Right ventricle myocardium superior (tissue), 1 donor: ENCODE data around the gene LENG1. TPM values are rescaled to one million over a fixed set of nuclear protein-coding genes. Genes with fewer than 3 reads are reported as not detected.
A peak's percentile ranks its signal among the peaks of the same experiment; 100 is the strongest.
"Not testable (repeated sequence)": the region's sequence is repeated elsewhere in the genome, so short reads cannot be mapped to it uniquely, and the experiment has no call there.

Experiments used
- ATAC-seq: fragments of 200-7000 bp; cut with Tn5 transposase; one replicate; pipeline ENCODE4 v1.9.1; 2020; ENCODE audit warnings: mild to moderate bottlenecking; ENCODE audit not compliant: poor library complexity
- DNase-seq: peaks from one replicate; pipeline ENCODE4 v3.0.0-alpha.2; 2020
- intact Hi-C: fragments of 100-400 bp; cut with DNase I; formaldehyde crosslinking; loops from one replicate; pipeline ENCODE4 v1.11.2; 2022
- total RNA-seq: library from RNA; stranded (reverse); fragmentation: NEBNext Ultra II Directional; extraction: Animal tissue kit (Norgen Biotek cat#: 25700); gene quantifications from one replicate; pipeline ENCODE4 v1.2.1, GENCODE V29; 2021
- donor health status: DM: no; HTN: yes; CAD: no; lungs with severe emphysema.

LENG1 gene
- total RNA-seq, 1 donor from 2014 or later = 6.5 TPM

DNA sequence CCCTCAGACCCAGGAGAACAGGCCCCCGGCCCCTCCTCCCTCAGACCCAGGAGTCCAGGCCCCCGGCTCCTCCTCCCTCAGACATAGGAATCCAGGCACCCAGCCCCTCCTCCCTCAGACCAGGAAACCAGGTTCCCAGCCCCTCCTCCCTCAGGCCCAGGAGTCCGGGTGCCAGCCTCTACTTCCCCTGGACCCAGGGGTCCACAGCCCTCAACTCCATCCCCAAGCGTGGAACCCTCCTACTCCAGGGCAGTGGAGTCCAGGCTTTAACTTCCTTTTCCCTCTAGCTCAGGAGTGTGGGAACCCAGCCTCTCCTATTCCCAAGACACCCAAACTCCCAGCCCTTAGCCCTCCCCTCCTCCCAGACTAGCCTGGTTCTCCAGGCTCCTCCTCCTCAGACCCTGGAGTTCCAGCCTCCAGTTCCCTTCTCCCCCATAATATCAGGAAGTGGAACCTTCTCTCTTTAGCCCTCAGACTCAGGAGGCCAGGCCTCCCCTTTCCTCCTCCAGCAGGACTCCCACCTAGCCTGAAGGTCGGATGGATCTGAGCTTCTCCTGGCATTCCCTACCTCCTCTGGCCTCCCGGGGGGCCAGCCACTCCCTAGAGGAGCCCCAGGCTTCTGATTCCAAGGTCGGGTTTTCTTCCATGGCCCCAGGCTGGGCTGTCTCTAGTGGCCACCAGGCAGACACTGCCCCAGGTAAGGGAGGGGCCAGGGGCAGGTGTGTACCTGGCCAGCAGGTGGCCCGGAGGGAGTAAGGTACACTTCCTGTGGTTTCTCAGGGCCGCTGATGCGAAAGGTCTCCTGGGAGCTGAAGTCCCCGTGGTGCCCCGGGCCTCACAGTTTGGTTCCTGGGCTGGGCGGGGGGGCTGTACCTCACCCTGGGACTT, 13.2 kb upstream of the LENG1 start, which contains the start of gene TMC4:
Gene TMC4 (minus strand): TSS at position 690 of the 888 bp plus-strand sequence. CDS start 43 bp downstream, at position 647.
- intact Hi-C loops = loop anchor here (5.0 kb wide), 1 partner anchor 60 kb away; no protein-coding TSS in a partner anchor
- DNase-seq = no peak
- peak; percentile 25 for ATAC-seq

DNA sequence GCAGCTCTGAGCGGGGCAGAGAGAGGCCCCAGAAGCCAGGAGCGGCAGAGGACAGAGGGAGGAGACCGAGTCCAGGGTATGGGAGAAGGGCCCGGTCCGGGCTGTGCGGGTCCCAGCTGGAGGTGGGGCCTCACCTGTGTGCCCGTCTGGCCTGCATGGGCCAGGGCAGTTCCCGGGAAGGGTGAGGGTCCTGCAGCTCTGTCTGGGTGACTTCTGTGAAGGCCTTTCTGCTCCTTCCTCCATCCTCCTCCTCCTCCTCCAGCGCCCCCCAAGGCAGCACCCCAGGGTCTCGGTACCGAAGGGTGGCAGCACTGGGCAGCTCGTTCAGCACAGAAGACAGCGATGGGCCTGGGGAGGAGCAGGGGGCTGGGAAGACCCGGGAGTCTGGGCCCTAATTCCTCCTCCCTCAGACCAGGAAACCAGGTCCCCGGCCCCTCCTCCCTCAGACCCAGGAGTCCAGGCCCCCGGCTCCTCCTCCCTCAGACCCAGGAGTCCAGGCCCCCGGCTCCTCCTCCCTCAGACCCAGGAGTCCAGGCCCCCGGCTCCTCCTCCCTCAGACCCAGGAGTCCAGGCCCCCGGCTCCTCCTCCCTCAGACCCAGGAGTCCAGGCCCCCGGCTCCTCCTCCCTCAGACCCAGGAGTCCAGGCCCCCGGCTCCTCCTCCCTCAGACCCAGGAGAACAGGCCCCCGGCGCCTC, 12.4 kb upstream of the LENG1 start:
- not testable (repeated sequence) for DNase-seq, ATAC-seq
- intact Hi-C loops = loop anchor here (5.0 kb wide), 1 partner anchor 60 kb away; no protein-coding TSS in a partner anchor

DNA sequence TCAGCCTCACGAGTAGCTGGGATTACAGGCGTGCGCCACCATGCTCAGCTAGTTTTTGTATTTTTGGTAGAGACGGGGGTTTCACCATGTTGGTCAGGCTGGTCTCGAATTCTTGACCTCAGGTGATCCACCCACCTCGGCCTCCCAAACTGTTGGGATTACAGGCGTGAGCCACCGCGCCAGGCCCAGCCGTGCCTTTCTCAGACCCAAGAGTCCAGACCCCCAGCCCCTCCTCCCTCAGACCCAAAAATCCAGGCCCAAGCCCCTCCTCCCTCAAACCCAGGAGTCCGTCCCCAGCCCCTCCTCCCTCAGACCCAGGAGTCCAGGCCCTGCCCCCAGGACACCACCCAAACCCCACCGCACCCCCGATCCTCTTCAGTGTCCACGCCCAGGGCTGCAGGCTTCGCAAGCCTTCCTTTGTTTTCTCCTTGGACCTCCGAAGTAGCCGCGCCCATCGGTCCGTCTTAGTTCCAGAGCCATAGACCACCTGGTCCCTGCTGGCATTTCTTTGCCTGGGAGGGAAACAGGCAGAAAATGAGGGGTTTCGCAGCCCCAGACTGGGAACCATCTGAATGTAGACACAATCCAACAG, 9.7 kb upstream of the LENG1 start:
- DNase-seq (no peak), ATAC-seq (no peak)
- intact Hi-C loops = no loop called here

DNA sequence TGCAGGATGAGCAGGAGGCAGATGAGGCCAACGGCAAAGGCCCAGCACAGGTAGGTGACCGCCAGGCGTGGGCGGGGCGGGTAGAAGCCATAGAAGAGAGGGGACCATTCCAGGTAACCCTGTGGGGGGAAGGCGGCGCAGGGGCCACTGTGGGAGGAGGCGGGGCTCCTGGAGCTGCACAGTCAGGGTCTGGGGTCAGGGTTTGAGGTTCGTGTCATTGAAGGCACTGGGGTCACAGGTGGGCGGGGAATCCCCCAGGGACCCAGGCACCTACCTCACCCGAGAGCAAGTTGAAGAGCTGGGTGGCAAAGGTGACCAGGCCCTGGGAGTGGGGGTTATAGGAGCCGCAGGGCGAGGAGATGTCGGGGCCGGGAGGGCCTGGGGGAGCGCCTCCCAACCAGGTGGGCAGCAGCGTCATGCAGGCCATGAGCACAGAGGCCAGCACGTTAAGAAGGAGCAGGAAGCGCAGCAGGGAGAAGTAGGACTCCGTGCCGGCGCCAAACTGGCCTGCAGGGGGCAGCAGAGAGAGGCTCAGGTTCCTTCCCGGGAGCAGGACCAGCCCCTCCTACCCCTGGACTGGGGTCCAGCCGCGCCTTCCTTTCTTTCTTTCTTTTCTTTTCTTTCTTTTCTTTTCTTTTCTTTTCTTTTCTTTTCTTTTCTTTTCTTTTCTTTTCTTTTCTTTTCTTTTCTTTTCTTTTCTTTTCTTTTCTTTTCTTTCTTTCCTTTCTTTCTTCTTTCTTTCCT, 8.8 kb upstream of the LENG1 start:
- peak; percentile 96 for DNase-seq
- ATAC-seq = peak; percentile 95
- intact Hi-C loops = no loop called here

DNA sequence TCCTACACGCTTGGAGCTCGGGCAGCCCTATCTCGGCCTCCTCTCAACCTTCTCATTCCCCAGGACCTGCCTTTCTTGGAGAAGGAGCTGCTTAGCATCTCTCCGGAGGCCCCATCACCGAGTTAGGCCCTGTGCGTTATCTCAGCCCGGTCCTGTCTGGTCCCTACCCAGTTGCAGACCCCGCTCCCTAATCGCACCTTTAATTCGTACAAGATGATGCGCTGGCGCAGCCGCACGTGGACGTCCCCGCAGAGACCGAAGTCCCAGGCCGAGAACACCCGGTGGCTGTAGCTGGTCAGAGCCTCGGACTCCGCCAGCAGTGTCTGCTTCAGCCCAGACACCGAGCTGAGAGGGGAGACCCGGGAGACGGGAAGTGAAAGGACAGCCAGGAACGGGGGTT, 5.7 kb upstream of the LENG1 start:
- DNase-seq (no peak), ATAC-seq (no peak)
- intact Hi-C loops = no loop called here

DNA sequence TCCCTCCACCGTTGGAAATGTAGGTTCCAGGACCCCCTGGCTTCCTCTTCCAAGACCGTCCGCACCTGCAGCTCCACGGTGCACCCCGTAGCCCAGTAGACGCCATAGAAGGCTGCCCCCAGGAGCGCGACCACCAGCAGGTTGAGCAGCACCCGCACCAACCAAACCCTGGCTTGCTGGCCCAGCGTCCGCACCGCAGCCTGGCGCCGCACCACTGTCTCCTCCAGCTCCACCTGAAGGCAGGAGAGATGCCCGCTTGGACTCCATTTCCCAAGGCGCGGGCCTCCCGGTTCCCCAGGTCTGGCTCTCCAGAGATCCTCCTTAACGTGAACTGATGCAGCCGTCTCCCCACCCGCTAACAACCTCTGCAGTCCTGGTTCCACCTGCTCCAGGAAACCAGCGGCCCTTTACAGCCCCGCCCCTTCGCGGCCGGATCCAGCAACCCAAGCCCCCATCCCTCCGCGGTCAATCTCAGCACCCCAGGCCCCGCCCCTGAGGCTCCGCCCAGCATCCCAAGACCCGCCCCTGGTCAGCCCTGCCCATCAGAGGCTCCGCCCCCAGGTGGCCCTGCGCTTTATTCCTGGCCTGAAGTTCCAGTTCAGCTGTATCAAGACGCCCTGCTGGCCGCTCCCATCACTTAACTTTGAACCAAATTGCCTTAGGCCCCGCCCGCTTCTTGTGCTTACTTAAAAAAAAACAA, 5.0 kb upstream of the LENG1 start:
- no peak for ATAC-seq
- DNase-seq = no peak
- intact Hi-C loops = no loop called here

DNA sequence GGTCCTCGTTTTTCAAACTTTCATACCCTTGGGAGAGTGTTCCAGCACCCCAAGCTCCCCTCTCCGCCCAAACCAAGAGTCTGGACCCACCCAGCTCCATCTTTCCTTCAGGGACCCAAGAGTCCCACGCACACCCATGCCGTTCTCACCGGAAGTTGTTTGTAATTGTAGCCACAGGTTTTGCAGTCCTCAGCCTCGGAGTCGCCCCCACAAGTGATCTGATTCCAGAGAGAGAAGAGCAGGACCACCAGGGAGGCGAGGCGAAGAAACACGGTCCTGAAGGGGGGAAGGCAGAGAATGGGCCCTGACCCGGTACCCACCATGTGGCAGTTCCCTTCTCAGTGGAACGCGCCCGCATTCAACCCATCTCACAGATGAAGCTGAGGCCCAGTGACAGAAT, 3.4 kb upstream of the LENG1 start:
- intact Hi-C loops = no loop called here
- DNase-seq = no peak
- ATAC-seq = no peak

DNA sequence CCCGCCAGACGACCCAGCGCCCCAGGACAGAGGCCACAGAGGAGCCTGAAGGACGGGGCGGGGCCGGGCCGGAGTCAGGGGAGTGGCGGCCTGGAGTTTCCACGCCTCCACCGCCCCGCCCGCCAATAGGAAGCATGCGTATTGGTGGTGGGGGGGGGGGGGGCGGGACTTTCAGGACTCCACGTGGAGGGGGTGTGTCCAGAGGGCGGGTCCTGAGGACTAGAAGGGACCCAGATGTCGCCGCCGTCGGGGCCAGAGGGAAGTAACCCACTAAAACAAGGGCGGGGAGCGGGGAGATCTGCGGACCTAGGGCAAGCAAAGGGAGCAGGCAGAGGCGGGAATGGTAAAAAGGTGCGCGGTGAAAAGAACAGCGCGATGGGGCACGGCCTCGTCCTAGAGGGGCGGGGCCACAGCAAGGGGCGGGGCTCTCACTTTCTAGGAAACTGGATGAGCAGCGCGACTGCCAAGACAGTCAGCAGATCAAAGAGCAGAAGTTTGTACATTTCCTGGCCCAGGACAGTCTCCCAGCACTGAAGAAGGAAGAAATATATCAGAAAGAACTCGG, 2.8 kb upstream of the LENG1 start:
- peak; percentile 44 for ATAC-seq
- DNase-seq = peak; percentile 91
- intact Hi-C loops = no loop called here

DNA sequence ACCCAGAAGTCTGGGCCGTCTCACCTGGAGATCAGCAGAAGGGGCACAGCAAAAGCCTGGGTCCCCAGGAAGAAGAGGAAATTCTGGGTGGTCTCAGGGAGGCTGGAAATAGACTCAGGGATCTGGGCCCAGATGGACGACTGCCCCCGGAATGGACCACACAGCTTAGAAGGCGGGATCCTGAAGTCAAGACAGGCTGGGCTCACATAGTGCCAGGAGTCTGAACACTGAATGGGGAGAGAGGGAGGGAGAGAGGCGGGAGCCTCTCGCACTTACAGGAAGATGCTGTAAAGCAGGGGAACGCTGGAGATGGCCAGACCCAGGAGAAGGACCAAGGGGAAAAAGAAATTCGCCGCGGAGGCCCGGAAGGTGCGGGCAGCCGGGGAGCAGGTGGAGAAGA, 1.3 kb upstream of the LENG1 start:
- DNase-seq (no peak), ATAC-seq (no peak)
- intact Hi-C loops = no loop called here

DNA sequence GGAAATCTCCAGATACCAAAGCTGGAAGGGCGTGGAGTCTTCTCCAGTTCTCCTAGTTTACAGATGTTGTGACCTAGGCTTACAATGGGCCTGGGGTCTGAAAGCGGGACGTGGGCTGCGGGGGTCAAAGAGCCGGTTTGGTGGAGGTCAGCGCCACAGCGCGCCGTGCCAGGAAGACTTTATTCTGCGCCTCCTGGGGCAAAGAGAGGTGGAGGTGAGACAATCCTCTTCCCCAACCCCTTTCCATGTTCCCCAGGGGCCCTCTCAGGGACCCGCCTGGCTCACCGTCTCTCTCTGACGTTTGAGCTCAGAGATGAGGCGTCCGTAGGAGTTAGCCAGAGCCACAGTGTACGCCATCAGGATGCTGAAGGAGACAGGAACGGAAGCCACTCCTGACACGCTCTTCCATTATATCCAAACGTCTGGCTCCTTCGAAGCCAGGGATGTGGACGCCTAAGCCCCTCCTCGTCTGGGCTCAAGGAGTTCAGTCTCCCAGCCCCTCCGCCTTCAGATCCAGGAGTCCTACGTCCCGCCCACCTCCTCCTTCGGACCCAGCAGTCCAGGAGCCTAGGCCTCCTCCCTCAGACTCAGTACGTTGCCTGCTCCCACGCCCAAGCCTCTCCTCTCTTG, 776 bp upstream of the LENG1 start:
- DNase-seq = no peak
- intact Hi-C loops = no loop called here

DNA sequence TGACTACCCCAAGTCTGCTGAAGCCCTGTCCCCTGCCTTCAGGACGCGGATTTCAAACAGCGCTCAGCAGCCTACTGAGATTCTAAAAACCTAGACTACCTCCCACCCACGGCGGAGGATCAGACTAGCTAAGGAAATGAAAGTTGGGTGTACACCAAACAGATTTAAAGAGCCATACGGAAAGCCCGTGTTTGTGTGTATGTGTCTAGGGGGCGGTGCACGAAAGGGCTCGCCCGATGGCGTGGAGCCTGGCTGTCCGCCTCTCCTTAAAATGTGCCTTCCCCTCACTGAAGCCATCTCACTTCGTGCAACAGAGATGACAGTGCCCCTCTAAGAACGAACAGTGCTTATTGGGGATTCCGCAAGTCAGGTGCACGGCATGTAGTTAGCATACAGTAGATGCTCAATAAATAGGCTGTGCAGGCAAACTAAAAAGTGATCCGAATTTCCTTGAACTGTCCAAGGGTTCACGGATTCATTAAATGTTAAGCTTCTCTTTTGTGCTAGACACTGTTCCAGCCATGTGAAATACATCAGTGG, 639 bp downstream of the LENG1 start:
- intact Hi-C loops = no loop called here
- no peak for ATAC-seq

More for the DNA sequence above, 776 bp upstream of the LENG1 start:
- no peak for ATAC-seq

DNA sequence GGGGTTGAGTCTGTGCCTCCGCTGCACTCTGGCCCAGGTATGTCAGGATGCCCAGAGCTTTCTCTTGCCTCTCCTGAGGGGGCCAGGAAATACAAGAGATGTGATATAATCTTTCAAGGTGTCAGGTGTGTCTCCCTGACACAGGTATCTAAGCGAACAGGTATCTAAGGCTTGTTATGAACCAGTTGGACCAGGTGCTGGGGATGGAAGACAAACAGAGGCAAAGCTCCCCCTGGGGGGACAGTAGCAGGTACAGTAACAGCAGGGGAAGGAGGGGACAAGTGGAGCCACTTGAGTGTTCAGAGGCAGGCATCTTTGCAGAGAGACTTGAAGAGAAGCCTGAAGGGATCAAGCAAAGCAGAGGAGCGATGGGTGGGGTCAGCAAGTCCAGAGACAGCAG, 2.6 kb downstream of the LENG1 start:
- DNase-seq (no peak), ATAC-seq (no peak)
- intact Hi-C loops = no loop called here

More for the DNA sequence above, 639 bp downstream of the LENG1 start:
- no peak for DNase-seq

DNA sequence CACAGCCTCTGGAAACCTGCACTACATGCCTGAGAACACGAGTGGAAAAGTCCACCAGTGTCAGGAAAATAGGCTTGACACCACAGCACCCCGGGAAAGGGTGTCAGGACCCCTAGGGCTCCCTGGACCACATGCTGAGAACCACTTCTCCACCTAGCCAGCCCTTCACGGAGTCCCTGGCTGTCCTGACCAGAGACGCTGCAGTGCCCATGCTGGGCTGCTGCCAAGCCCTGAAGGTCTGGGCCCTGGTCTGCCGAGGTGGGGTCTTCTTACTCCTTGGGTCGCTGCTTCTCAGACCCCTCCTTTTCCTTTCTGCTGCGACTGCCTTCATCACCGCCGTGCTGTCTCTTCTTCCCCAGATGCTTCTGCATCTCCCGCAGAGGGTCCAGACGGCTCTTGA, 3.0 kb downstream of the LENG1 start:
- ATAC-seq = no peak
- DNase-seq = no peak
- intact Hi-C loops = no loop called here

DNA sequence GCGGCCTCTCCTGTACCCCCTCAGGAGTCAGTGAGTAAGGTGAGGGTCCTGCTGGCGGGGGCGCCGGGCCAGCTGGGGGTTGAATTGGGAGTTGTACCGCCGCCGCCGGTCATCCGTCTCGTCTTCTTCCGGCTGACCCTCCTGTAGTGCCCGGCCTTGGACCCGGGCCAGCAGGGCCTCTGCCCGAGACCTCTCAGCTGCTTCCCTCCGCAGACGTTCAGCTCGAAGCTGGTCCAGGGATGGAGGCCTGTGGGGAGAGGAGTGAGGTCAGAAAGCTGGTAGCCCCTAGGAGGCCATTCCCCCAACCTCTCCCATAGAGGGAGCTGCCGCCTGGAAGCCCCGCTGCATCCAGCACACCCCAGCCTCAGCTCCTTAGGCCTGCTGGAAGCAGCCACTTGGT, 3.8 kb downstream of the LENG1 start:
- intact Hi-C loops = no loop called here
- ATAC-seq (no peak), DNase-seq (no peak)

DNA sequence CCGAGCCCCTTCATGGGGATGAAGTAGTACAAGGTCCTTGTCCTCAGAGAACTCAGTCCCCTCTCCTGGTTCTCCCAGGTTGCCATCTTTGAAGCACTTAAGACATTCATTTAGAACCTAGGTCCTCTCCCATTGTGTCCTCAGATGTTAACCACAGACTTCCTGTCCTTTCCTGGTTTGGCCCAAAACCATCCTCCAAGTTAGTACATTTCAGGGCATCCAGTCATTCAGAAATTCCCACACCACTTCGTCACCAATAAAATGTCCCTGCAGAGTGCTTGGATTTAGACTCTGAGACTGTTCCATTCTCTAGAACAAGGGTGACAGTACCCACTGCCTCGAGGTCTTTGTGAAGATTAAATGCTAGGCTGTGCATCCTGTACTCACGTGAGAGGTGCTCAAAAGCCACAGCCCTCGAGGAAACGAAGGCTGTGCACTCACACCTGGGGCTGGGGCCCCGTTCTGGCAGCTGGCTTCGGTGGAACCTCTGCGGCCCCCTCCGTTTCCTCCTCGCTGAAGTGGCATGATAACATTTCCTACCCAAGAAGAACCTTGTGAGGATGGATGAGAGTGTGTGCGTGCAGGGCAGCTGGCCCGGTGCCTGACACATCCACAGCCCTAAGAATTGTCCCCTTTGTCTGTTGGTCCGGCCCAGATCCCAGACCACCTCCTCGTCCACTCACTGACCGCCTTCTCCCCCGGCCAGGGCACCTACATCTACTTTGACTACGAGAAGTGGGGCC, 4.7 kb downstream of the LENG1 start:
- intact Hi-C loops = no loop called here
- no peak for DNase-seq
- no peak for ATAC-seq

DNA sequence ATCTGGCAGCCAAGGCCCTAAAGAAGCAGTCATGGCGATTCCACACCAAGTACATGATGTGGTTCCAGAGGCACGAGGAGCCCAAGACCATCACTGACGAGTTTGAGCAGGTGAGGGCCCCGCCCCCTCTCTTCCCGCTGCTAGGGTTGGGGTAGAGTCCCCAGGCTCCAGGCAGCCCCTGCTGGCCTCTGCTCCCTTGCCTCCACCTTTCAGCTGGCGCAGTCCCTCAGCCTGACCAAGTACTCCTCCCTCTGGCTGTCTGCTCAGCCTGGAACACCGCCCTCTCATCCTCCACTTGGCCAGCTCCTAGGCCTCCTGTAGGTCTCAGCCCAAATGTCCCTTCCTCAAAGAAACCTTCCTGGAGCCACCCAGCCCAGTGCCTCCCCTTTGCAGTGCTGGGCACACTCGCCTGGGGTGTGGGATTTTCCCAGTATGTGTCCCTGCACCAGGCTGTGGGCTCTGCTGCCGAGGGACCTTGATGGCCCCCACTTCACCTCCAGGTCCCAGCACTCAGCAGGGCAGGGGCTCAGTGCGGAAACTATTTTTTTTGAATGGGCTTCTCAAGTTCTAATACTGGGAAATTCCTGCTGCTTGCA, 5.7 kb downstream of the LENG1 start:
- intact Hi-C loops = no loop called here
- ATAC-seq (no peak), DNase-seq (no peak)
